GM23338 (cell line): ENCODE measurements around the gene MTRR. TPM values are rescaled to one million over a fixed set of nuclear protein-coding genes. Genes with fewer than 3 reads are reported as not detected.

Source experiments
- ATAC-seq: fragments of 200-7000 bp; cut with Tn5 transposase; 3 replicates; pipeline ENCODE4 v1.9.1; 2020
- DNase-seq: peaks from one replicate; pipeline ENCODE4 v3.0.0-alpha.2; 2015; ENCODE audit warnings: low spot score
- H2AFZ ChIP-seq: fragments of 200-600 bp; sonication (generic); 2 replicates; pipeline ENCODE4 v1.8.0; 2016; ENCODE audit warnings: antibody characterized with exemption, mild to moderate bottlenecking, moderate library complexity
- H3F3A ChIP-seq: fragments of 200-600 bp; sonication (generic); replicated peaks from 2 replicates; pipeline ENCODE4 v1.8.0; 2017; ENCODE audit warnings: antibody characterized with exemption, mixed run types, low read depth
- H3K27ac ChIP-seq: fragments of 200-600 bp; sonication (generic); 2 replicates; pipeline ENCODE4 v1.6.1; 2016; ENCODE audit warnings: low read depth
- H3K27me3 ChIP-seq: fragments of 200-600 bp; sonication (generic); 2 replicates; pipeline ENCODE4 v1.8.0; 2016; ENCODE audit warnings: mild to moderate bottlenecking, mixed run types, moderate library complexity; ENCODE audit not compliant: insufficient read depth
- H3K36me3 ChIP-seq: fragments of 200-600 bp; sonication (generic); 2 replicates; pipeline ENCODE4 v1.8.0; 2016; ENCODE audit warnings: mild to moderate bottlenecking; ENCODE audit not compliant: insufficient read depth
- H3K4me1 ChIP-seq: fragments of 200-600 bp; sonication (generic); 2 replicates; pipeline ENCODE4 v1.8.0; 2016; ENCODE audit warnings: mild to moderate bottlenecking, moderate library complexity; ENCODE audit not compliant: insufficient read depth
- H3K4me2 ChIP-seq: fragments of 200-600 bp; sonication (generic); 2 replicates; pipeline ENCODE4 v1.7.1; 2017; ENCODE audit warnings: mixed run types
- H3K4me3 ChIP-seq: fragments of 200-600 bp; sonication (generic); 2 replicates; pipeline ENCODE4 v1.6.1; 2016; ENCODE audit warnings: mixed run types
- H3K79me2 ChIP-seq: fragments of 200-600 bp; sonication (generic); replicated peaks from 2 replicates; pipeline ENCODE4 v1.8.0; 2017; ENCODE audit warnings: mild to moderate bottlenecking; ENCODE audit not compliant: insufficient read depth
- H3K9me2 ChIP-seq: fragments of 200-600 bp; sonication (generic); 2 replicates; pipeline ENCODE4 v1.8.0; 2017; ENCODE audit not compliant: insufficient read depth
- H4K20me1 ChIP-seq: fragments of 200-600 bp; sonication (generic); replicated peaks from 2 replicates; pipeline ENCODE4 v1.8.0; 2017; ENCODE audit warnings: mild to moderate bottlenecking; ENCODE audit not compliant: insufficient read depth
- H3K27ac Mint-ChIP-seq: 2 replicates; pipeline ENCODE4 v1.8.0; 2020; ENCODE audit warnings: inconsistent platforms, mild to moderate bottlenecking, moderate library complexity, mixed read lengths
- H3K27me3 Mint-ChIP-seq: 3 replicates; pipeline ENCODE4 v1.8.0; 2022; ENCODE audit warnings: low read depth, mild to moderate bottlenecking, moderate library complexity, mixed read lengths, inconsistent platforms; ENCODE audit not compliant: insufficient read depth, poor library complexity
- H3K36me3 Mint-ChIP-seq: 3 replicates; pipeline ENCODE4 v1.8.0; 2021; ENCODE audit warnings: low read depth, mild to moderate bottlenecking, inconsistent platforms, moderate library complexity, mixed read lengths
- H3K4me1 Mint-ChIP-seq: 3 replicates; pipeline ENCODE4 v1.8.0; 2020; ENCODE audit warnings: mild to moderate bottlenecking, inconsistent platforms, mixed read lengths
- H3K4me3 Mint-ChIP-seq: 3 replicates; pipeline ENCODE4 v1.8.0; 2021; ENCODE audit warnings: moderate library complexity, mild to moderate bottlenecking, inconsistent platforms, mixed read lengths
- H3K9me3 Mint-ChIP-seq: 3 replicates; pipeline ENCODE4 v1.8.0; 2020; ENCODE audit warnings: moderate library complexity, mild to moderate bottlenecking, inconsistent platforms, mixed read lengths
- CREB1 ChIP-seq: fragments of 250-450 bp; sonication (Bioruptor Pico); IDR thresholded peaks from 2 replicates; pipeline ENCODE4 v1.5.0; 2020; ENCODE audit warnings: low read depth, mild to moderate bottlenecking, moderate library complexity
- JUNB ChIP-seq: IDR thresholded peaks from one replicate; pipeline ENCODE4 v1.6.1; 2016; ENCODE audit warnings: antibody characterized with exemption; ENCODE audit not compliant: unreplicated experiment
- POLR2AphosphoS5 ChIP-seq: IDR thresholded peaks from 2 replicates; pipeline ENCODE4 v1.6.1; 2016; ENCODE audit warnings: antibody characterized with exemption, low read depth
- REST ChIP-seq: IDR thresholded peaks from one replicate; pipeline ENCODE4 v1.6.1; 2018; ENCODE audit warnings: antibody characterized with exemption; ENCODE audit not compliant: unreplicated experiment
- ZNF114 ChIP-seq: fragments of 250-450 bp; sonication (Bioruptor Pico); IDR thresholded peaks from 2 replicates; pipeline ENCODE4 v1.5.0; 2020; ENCODE audit warnings: mild to moderate bottlenecking, moderate library complexity
- ZNF462 ChIP-seq: fragments of 250-450 bp; sonication (Bioruptor Pico); IDR thresholded peaks from 2 replicates; pipeline ENCODE4 v1.5.0; 2020; ENCODE audit warnings: mild to moderate bottlenecking, moderate library complexity
- polyA plus RNA-seq: library from polyadenylated mRNA; unstranded; fragments of >200 nt; fragmentation: Nextera tagmentation; extraction: Ambion mirVana; gene quantifications from 2 replicates; pipeline ENCODE4 v1.2.1, GENCODE V29; 2016
- total RNA-seq: library from RNA; depleted of rRNA; stranded (reverse); fragments of >200 nt; shearing (Covaris generic); gene quantifications from 2 replicates; pipeline ENCODE4 v1.2.3, GENCODE V29; 2014

The MTRR gene
- total and polyA plus RNA-seq, 2 experiments from 2014 or later: 16.5 to 55.9 TPM

GRCh38 chr5:7823594-7823993, 45.4 kb upstream of the MTRR start (continued):
- TF ChIP-seq ZNF462 (no peak), REST (no peak), JUNB (no peak), CREB1 (no peak)

GRCh38 chr5:7824995-7825394, 44.0 kb upstream of the MTRR start:
- no peak for DNase-seq

More at GRCh38 chr5:7824995-7825394, 44.0 kb upstream of the MTRR start:
- no peak overlapping the region for H3K27ac ChIP-seq
- Mint-ChIP-seq H3K27me3 (no peaks in the 10 kb centered on the region), H3K4me3 (no peak overlapping the region), H3K36me3 (peaks cover 32% of the 10 kb centered on the region), H3K9me3 (no peaks in the 10 kb centered on the region), H3K27ac (peak overlapping the region; percentile 39; the same call in 1 of the 2 replicates), H3K4me1 (no peaks in the 10 kb centered on the region)
- no peaks in the 10 kb centered on the region for H3K9me2 ChIP-seq
- H3F3A ChIP-seq: 0 out of 2 replicates have a peak, but pooled peaks cover 6% of the 10 kb centered on the region
- no peak overlapping the region for H2AFZ ChIP-seq
- TF ChIP-seq POLR2AphosphoS5: peak; percentile 64
- TF ChIP-seq ZNF114: no peak
- H3K4me2 ChIP-seq: no peak overlapping the region
- H3K4me1 ChIP-seq: no peaks in the 10 kb centered on the region
- H3K4me3 ChIP-seq: no peak overlapping the region
- H3K27me3 ChIP-seq: no peaks in the 10 kb centered on the region
- H3K79me2 ChIP-seq: no peaks in the 10 kb centered on the region
- ATAC-seq: no peak
- peaks cover 7% of the 10 kb centered on the region for H3K36me3 ChIP-seq
- H4K20me1 ChIP-seq: no peaks in the 10 kb centered on the region
